Gastrocnemius medialis (tissue), 4 donors: Measurements from ENCODE around the gene KIF13A. TPM values are rescaled to one million over a fixed set of nuclear protein-coding genes. Genes with fewer than 3 reads are reported as not detected.
"Not testable (repeated sequence)": the region's sequence is repeated elsewhere in the genome, so short reads cannot be mapped to it uniquely, and the experiment has no call there.

Experiments used
- ATAC-seq, 2 donors: fragments of 150-250 bp; one replicate each; pipeline ENCODE4 v1.9.1; 2016
- DNase-seq, 2 donors: peaks; one replicate each; pipeline ENCODE4 v3.0.0-alpha.2; 2019
- H3K27ac ChIP-seq, 4 donors: fragments of 200-600 bp; sonication (generic); 1 replicate in 1 of 4; 2 replicates in 3 of 4; pipeline ENCODE4 v1.5.1; 2016 to 2018; ENCODE audit warnings: mild to moderate bottlenecking in 2 of 4, moderate library complexity in 1 of 4
- H3K27me3 ChIP-seq, 3 donors: fragments of 200-600 bp; sonication (generic) in 2 of 3; 1 replicate in 1 of 3; 2 replicates in 2 of 3; pipeline versions ENCODE4 v1.5.1 to v1.6.0; 2016 to 2019; ENCODE audit warnings: mild to moderate bottlenecking in 1 of 3, moderate library complexity in 1 of 3
- H3K36me3 ChIP-seq, 2 donors: fragments of 200-600 bp; sonication (generic) in 1 of 2; one replicate each; pipeline ENCODE4 v1.5.1; 2017 to 2018
- H3K4me1 ChIP-seq, 2 donors: fragments of 200-600 bp; sonication (generic) in 1 of 2; one replicate each; pipeline ENCODE4 v1.5.1; 2016 to 2017; ENCODE audit warnings: mild to moderate bottlenecking in 2 of 2
- H3K4me3 ChIP-seq, 4 donors: fragments of 200-600 bp; sonication (generic) in 3 of 4; 1 replicate in 1 of 4; 2 replicates in 3 of 4; pipeline ENCODE4 v1.5.1; 2016 to 2019; ENCODE audit warnings: mild to moderate bottlenecking in 2 of 4
- H3K9me3 ChIP-seq, 3 donors: fragments of 200-600 bp; sonication (generic) in 2 of 3; 1 replicate in 1 of 3; 2 replicates in 2 of 3; pipeline ENCODE4 v1.5.1; 2016 to 2019
- POLR2A ChIP-seq, 2 donors: fragments of 450-650 bp; IDR thresholded peaks; one replicate each; pipeline ENCODE4 v1.6.1; 2017; ENCODE audit warnings: antibody characterized with exemption in 2 of 2, mild to moderate bottlenecking in 2 of 2, moderate library complexity in 2 of 2
- in situ Hi-C, 4 donors: fragments of 200-750 bp; cut with MboI; loops; one replicate each; pipeline versions ENCODE4 v1.15.0 to v1.8.0; 2017; ENCODE audit warnings: low sequenced_read_pairs in 4 of 4
- intact Hi-C: fragments of 100-400 bp; cut with DNase I; formaldehyde crosslinking; loops from one replicate; pipeline ENCODE4 v1.15.1; 2023; ENCODE audit warnings: low total_unique reads
- total RNA-seq, 4 donors: library from RNA; depleted of rRNA; stranded (reverse); fragments of >200 nt; gene quantifications; one replicate each; pipeline versions ENCODE4 v1.1.0 to v1.2.3, GENCODE V29; 2016
- TF ChIP-seq, protein P1 (sequence below), 5 experiments: fragments of 450-650 bp in 3 of 5; fragments of 200-600 bp in 2 of 5; sonication (generic) in 2 of 5; IDR thresholded peaks in 4 of 5; conservative IDR thresholded peaks in 1 of 5; 1 replicate in 4 of 5; 2 replicates in 1 of 5; pipeline ENCODE4 v1.5.1; 2016 to 2019; ENCODE audit warnings: antibody characterized with exemption in 5 of 5, mild to moderate bottlenecking in 3 of 5, moderate library complexity in 3 of 5

The KIF13A gene
- total RNA-seq, 4 donors from 2014 or later, result 47.4 to 72.9 (median 63.8) TPM

GRCh38 chr6:18023891-18024290, 36.5 kb upstream of the KIF13A start:
- no peak for DNase-seq
- Histone ChIP-seq H3K9me3 (no peaks in the 10 kb centered on the region), H3K27ac (no peak overlapping the region), H3K27me3 (no peaks in the 10 kb centered on the region), H3K4me3 (no peak overlapping the region), H3K36me3 (no peaks in the 10 kb centered on the region), H3K4me1 (no peaks in the 10 kb centered on the region)
- in situ Hi-C loops, result no loop called here
- TF ChIP-seq, protein P1, sequence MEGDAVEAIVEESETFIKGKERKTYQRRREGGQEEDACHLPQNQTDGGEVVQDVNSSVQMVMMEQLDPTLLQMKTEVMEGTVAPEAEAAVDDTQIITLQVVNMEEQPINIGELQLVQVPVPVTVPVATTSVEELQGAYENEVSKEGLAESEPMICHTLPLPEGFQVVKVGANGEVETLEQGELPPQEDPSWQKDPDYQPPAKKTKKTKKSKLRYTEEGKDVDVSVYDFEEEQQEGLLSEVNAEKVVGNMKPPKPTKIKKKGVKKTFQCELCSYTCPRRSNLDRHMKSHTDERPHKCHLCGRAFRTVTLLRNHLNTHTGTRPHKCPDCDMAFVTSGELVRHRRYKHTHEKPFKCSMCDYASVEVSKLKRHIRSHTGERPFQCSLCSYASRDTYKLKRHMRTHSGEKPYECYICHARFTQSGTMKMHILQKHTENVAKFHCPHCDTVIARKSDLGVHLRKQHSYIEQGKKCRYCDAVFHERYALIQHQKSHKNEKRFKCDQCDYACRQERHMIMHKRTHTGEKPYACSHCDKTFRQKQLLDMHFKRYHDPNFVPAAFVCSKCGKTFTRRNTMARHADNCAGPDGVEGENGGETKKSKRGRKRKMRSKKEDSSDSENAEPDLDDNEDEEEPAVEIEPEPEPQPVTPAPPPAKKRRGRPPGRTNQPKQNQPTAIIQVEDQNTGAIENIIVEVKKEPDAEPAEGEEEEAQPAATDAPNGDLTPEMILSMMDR (IDR thresholded peaks at IDR 0.05 in 4 of 5, conservative IDR thresholded peaks at IDR 0.05 in 1 of 5), result no peak
- TF ChIP-seq POLR2A (IDR thresholded peaks at IDR 0.05), result no peak
- intact Hi-C loops, result no loop called here
- ATAC-seq, result no peak

GRCh38 chr6:18022398-18023231, 35.2 kb upstream of the KIF13A start:
- H3K27me3 ChIP-seq, result no peaks in the 10 kb centered on the region
- H3K27ac ChIP-seq, result no peak overlapping the region
- no peak for DNase-seq
- no peaks in the 10 kb centered on the region for H3K36me3 ChIP-seq
- TF ChIP-seq, protein P1 (IDR thresholded peaks at IDR 0.05 in 4 of 5, conservative IDR thresholded peaks at IDR 0.05 in 1 of 5), result no peak
- no peak for TF ChIP-seq POLR2A (IDR thresholded peaks at IDR 0.05)
- in situ Hi-C loops (no loop called here), intact Hi-C loops (no loop called here)
- ATAC-seq, result no peak
- H3K9me3 ChIP-seq, result no peaks in the 10 kb centered on the region
- H3K4me3 ChIP-seq, result no peak overlapping the region
- H3K4me1 ChIP-seq, result no peaks in the 10 kb centered on the region

- intact Hi-C loops, result no loop called here
- in situ Hi-C loops, result no loop called here
- no peaks in the 10 kb centered on the region for H3K4me1 ChIP-seq
Measured at GRCh38 chr6:18021166-18021850, 33.9 kb upstream of the KIF13A start.

GRCh38 chr6:18020545-18020944, 33.1 kb upstream of the KIF13A start:
- in situ Hi-C loops, ATAC-seq, H3K27me3 ChIP-seq, H3K36me3 ChIP-seq, H3K27ac ChIP-seq, H3K9me3 ChIP-seq, H3K4me3 ChIP-seq, DNase-seq, intact Hi-C loops, H3K4me1 ChIP-seq: not testable (repeated sequence)

More at GRCh38 chr6:18021166-18021850, 33.9 kb upstream of the KIF13A start:
- DNase-seq (no peak), ATAC-seq (no peak)
- H3K9me3 ChIP-seq, result no peaks in the 10 kb centered on the region
- H3K27me3 ChIP-seq, result no peaks in the 10 kb centered on the region
- TF ChIP-seq POLR2A (IDR thresholded peaks at IDR 0.05), result no peak
- TF ChIP-seq, protein P1 (IDR thresholded peaks at IDR 0.05 in 4 of 5, conservative IDR thresholded peaks at IDR 0.05 in 1 of 5), result no peak
- no peak overlapping the region for H3K27ac ChIP-seq
- H3K4me3 ChIP-seq, result no peak overlapping the region
- no peaks in the 10 kb centered on the region for H3K36me3 ChIP-seq
